ENCODE measurements around the gene NADSYN1.

GRCh38 chr11:71476926-71477640 lies 24.1 kb downstream of the NADSYN1 start:
- TF ChIP-seq CTCF (IDR thresholded peaks at IDR 0.05), result no peak
- TF ChIP-seq POLR2A (IDR thresholded peaks at IDR 0.05), result no peak

All from body of pancreas (tissue), 4 donors.